Activated naive CD4-positive, alpha-beta T cell treated with anti-CD3 and anti-CD28 coated beads for 36 hours (primary cell): Measurements from ENCODE around the gene ZNF559. TPM values are rescaled to one million over a fixed set of nuclear protein-coding genes. Genes with fewer than 3 reads are reported as not detected.
"Not testable (repeated sequence)": the region's sequence is repeated elsewhere in the genome, so short reads cannot be mapped to it uniquely, and the experiment has no call there.

Experiments used
- CTCF ChIA-PET: fragments of 350-600 bp; sonication (Branson Sonifier 250); formaldehyde crosslinking; loops from one replicate; lab custom pipeline; 2021; ENCODE audit warnings: antibody characterized with exemption; lab: Charles Lee
- DNase-seq: peaks from one replicate; pipeline ENCODE4 v3.0.0-alpha.2; 2020
- H3K27ac Mint-ChIP-seq: one replicate; pipeline ENCODE4 v1.8.0; 2021; ENCODE audit warnings: mild to moderate bottlenecking, mixed read lengths
- H3K27me3 Mint-ChIP-seq: one replicate; pipeline ENCODE4 v1.8.0; 2021; ENCODE audit warnings: low read depth, mixed read lengths
- H3K36me3 Mint-ChIP-seq: one replicate; pipeline ENCODE4 v1.8.0; 2021; ENCODE audit warnings: low read depth, mixed read lengths
- H3K4me1 Mint-ChIP-seq: one replicate; pipeline ENCODE4 v1.8.0; 2021; ENCODE audit warnings: low read depth, mixed read lengths
- H3K4me3 Mint-ChIP-seq: one replicate; pipeline ENCODE4 v1.8.0; 2021; ENCODE audit warnings: mild to moderate bottlenecking, moderate library complexity, mixed read lengths
- H3K9me3 Mint-ChIP-seq: one replicate; pipeline ENCODE4 v1.8.0; 2021; ENCODE audit warnings: mixed read lengths
- intact Hi-C: fragments of 100-400 bp; cut with micrococcal nuclease; formaldehyde crosslinking; loops from one replicate; pipeline ENCODE4 v1.15.1; 2023
- total RNA-seq, 2 experiments: library from RNA; stranded (reverse); gene quantifications; one replicate each; pipeline ENCODE4 v1.2.3, GENCODE V29; 2021

ZNF559 gene
- total RNA-seq = 10 to 100 TPM; 10.3 to 11.2 TPM

DNA sequence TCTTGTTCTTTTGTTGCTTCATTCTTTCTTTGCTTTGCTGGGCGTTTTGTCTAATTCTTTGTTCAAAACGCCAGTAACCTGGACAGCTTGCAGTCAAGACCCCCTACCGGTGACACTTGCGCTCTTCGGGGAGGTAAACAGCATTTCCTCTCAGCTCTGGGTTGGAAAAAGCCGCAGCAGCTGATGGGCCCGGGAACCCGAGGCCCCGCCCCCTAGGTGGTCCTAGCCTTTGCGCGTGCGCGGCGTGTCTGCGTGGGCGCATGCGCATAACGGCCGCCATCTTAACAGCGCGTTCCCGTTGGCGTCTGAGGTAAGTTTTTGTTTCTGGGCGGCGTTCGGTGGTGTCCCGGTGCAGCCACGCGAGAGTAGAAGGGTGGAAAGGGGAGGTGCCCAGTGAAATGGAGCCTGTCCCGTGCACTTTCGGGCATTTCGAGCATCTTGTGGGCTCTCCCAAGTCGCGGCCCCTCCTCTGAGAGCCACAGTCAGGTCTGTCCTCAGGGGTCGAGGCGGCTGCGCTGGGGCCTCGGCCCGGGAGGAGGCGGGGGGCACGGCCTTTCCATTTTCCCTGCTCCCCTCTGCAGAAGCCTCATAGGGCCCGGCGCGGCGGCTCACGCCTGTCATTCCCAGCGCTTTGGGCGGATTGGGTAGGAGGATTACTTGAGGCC lies at the start of gene ZNF559:
ZNF559 (plus strand) TSS at position 261 of the 665 bp plus-strand sequence. CDS start 14,371 bp downstream, outside the sequence.
- H3K27ac Mint-ChIP-seq = peak within 1 kb of the TSS; percentile 93
- intact Hi-C loops = loop anchor here (1.0 to 5.0 kb wide), 6 partner anchors 15 to 495 kb away; partner anchors contain the start of genes FBXL12, ZNF121, ZNF266 and ZNF317
- H3K4me1 Mint-ChIP-seq = peaks cover 28% of the 10 kb centered on the region
- CTCF ChIA-PET = no interaction called here
- H3K9me3 Mint-ChIP-seq = peaks cover 24% of the 10 kb centered on the region
- no peaks in the 10 kb centered on the region for H3K27me3 Mint-ChIP-seq
- H3K4me3 Mint-ChIP-seq = peak within 1 kb of the TSS; percentile 90
- peak; percentile 97 for DNase-seq
- peaks cover 38% of the 10 kb centered on the region for H3K36me3 Mint-ChIP-seq

DNA sequence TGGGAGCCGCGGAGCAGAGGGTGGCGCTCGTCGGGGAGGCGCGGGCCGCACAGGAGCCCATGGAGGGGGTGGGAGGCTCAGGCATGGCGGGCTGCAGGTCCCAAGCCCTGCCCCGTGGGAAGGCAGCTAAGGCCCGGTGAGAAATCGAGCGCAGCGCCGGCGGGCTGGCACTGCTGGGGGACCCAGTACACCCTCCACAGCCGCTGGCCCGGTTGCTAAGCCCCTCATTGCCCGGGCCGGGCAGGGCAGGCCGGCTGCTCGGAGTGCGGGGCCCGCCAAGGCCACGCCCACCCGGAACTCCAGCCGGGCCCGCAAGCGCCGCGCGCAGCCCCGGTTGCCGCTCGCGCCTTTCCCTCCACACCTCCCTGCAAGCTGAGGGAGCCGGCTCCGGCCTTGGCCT lies 40.5 kb upstream of the ZNF559 start:
- CTCF ChIA-PET, intact Hi-C loops, H3K4me3 Mint-ChIP-seq, DNase-seq, H3K4me1 Mint-ChIP-seq, H3K27ac Mint-ChIP-seq: not testable (repeated sequence)
- peaks cover 16% of the 10 kb centered on the region for H3K27me3 Mint-ChIP-seq
- H3K36me3 Mint-ChIP-seq = peaks cover 16% of the 10 kb centered on the region
- peaks cover 45% of the 10 kb centered on the region for H3K9me3 Mint-ChIP-seq

DNA sequence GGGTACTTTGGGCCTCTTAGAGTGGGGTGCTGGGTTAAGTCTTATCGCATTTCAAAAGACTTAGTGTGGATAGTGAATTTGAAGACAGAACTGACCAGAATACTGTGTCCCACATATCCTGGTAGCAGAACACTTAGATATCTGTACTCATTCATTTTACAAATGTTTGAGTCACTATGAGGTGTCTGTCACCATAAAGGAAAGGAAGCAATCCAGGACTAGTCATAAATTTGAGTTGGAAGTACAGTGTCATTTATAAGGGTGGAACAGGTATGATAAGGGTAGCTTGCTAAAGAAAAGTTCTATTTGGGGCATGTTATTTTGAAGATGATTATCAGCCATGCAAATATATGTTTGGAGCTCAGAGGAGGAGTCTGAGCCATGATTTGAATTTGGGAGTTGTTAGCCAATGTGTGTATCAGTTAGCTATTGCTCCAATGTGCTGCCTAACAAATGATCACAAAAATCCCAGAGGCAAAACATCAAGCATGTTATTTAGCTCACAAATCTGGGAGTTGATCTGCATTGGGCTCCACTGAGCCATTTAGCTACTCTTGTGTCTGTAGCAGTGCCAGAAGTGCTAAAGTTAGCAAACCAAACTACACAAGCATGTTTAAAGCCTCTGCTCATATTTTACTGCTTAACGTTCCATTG lies 34.6 kb upstream of the ZNF559 start:
- intact Hi-C loops = no loop called here
- H3K36me3 Mint-ChIP-seq = peaks cover 48% of the 10 kb centered on the region
- no peak overlapping the region for H3K27ac Mint-ChIP-seq
- CTCF ChIA-PET = no interaction called here
- H3K27me3 Mint-ChIP-seq = no peaks in the 10 kb centered on the region
- H3K9me3 Mint-ChIP-seq = peaks cover 47% of the 10 kb centered on the region
- H3K4me3 Mint-ChIP-seq = no peak overlapping the region
- no peaks in the 10 kb centered on the region for H3K4me1 Mint-ChIP-seq
- DNase-seq = no peak

DNA sequence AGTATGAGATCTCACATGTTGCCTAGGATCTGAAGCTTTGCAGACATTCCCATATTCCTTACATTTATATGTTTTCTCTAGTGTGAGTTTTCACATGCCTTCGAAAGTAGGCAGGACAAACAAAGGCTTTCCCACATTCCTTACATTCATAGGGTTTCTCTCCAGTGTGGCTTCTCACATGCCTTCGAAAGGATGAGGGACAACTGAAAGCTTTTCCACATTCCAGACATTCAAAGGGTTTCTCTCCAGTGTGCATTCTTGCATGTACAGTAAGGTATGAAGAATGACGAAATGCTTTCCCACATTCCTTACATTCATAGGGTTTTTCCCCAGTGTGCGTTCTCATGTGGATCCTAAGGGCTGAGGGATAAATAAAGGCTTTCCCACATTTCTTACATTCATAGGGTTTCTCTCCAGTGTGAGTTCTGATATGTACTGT lies 28.5 kb upstream of the ZNF559 start:
- intact Hi-C loops = no loop called here
- peaks cover 62% of the 10 kb centered on the region for H3K9me3 Mint-ChIP-seq
- H3K36me3 Mint-ChIP-seq = peaks cover 82% of the 10 kb centered on the region

GRCh38 chr19:9296336-9296735 lies 27.6 kb upstream of the ZNF559 start:
- CTCF ChIA-PET = no interaction called here
- intact Hi-C loops = no loop called here
- no peaks in the 10 kb centered on the region for H3K4me1 Mint-ChIP-seq
- H3K27ac Mint-ChIP-seq = no peak overlapping the region
- no peaks in the 10 kb centered on the region for H3K27me3 Mint-ChIP-seq
- H3K9me3 Mint-ChIP-seq = peaks cover 67% of the 10 kb centered on the region
- H3K36me3 Mint-ChIP-seq = peaks cover 85% of the 10 kb centered on the region
- H3K4me3 Mint-ChIP-seq = no peak overlapping the region
- no peak for DNase-seq

More for the DNA sequence above, 28.5 kb upstream of the ZNF559 start:
- no peak for DNase-seq
- H3K4me3 Mint-ChIP-seq = no peak overlapping the region
- CTCF ChIA-PET = no interaction called here
- no peaks in the 10 kb centered on the region for H3K27me3 Mint-ChIP-seq
- no peaks in the 10 kb centered on the region for H3K4me1 Mint-ChIP-seq
- no peak overlapping the region for H3K27ac Mint-ChIP-seq

DNA sequence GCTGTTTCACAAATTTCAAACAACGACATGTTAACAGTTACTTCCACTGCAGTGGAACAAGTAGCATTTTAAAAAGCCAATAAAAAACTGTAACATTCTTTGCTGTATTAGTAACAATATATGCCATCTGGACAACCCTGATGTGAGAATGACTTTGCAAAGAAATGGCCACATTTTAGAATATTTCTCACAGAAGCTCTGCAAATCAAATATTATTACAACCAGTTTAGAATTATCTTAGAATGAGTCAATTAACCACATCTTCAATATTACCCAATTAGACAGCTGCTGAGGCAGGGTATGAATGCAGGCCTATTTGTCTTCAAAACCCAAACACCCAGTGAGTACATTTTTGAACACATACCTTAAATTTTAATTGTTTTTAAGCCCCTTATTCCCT lies 17.5 kb upstream of the ZNF559 start:
- no peak for DNase-seq
- peaks cover 12% of the 10 kb centered on the region for H3K4me1 Mint-ChIP-seq
- peaks cover 48% of the 10 kb centered on the region for H3K36me3 Mint-ChIP-seq
- peaks cover 2% of the 10 kb centered on the region for H3K27me3 Mint-ChIP-seq
- peaks cover 27% of the 10 kb centered on the region for H3K9me3 Mint-ChIP-seq
- intact Hi-C loops = loop anchor here (5.0 kb wide), 2 partner anchors 131 to 474 kb away; partner anchors contain the start of genes MBD3L1, ZNF266 and ZNF558
- CTCF ChIA-PET = interaction anchor here (0.9 kb wide), 1 partner anchor 99 kb away, joined by 3 read pairs; no protein-coding TSS in a partner anchor
- no peak overlapping the region for H3K4me3 Mint-ChIP-seq
- H3K27ac Mint-ChIP-seq = no peak overlapping the region

DNA sequence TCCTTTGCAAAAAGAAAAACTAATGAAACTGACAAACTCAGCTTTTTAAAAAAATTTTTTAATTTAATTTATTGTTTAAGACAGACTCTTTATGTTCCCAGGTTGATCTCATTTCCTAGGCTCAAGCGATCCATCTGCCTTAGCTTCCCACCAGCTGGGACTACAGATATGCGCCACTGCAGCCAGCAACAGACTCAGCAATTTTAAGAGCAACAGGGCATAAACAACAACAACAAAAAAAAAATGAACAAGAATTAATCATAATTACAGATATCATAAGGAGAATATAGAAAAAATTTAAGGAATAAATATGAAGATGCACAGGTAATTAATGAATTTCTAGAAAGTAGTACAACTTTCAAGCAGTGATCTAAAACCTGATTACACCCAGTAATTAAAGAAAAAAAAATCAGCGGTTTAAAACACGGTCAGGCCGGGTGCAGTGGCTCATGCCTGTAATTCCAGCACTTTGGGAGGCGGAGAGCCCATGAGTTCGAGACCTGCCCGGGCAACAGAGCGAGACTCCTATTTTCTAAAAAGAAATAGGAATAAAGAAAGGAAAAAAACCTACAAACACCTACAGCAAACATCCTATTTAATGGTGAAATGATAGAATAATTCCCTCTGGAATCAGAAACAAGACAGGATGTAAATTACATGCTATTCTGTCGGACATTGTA lies 15.7 kb upstream of the ZNF559 start:
- H3K9me3 Mint-ChIP-seq = peaks cover 20% of the 10 kb centered on the region
- H3K27me3 Mint-ChIP-seq = peaks cover 2% of the 10 kb centered on the region
- peak overlapping the region; percentile 73 for H3K27ac Mint-ChIP-seq
- peaks cover 31% of the 10 kb centered on the region for H3K36me3 Mint-ChIP-seq
- H3K4me1 Mint-ChIP-seq = peaks cover 12% of the 10 kb centered on the region
- no peak for DNase-seq
- intact Hi-C loops = loop anchor here (2.0 to 5.0 kb wide), 3 partner anchors 129 to 485 kb away; partner anchors contain the start of genes MBD3L1, ZNF266 and ZNF558
- H3K4me3 Mint-ChIP-seq = peak overlapping the region; percentile 86
- CTCF ChIA-PET = no interaction called here

- CTCF ChIA-PET = interaction anchor here (0.6 kb wide), 1 partner anchor 316 kb away, joined by 4 read pairs; no protein-coding TSS in a partner anchor
- peaks cover 23% of the 10 kb centered on the region for H3K36me3 Mint-ChIP-seq
Measured at GRCh38 chr19:9309139-9309973, 14.6 kb upstream of the ZNF559 start, which contains the start of gene ZNF699. Gene ZNF699, minus strand, starts transcription at chr19:9309838. Its CDS starts 4,719 bp downstream, at chr19:9305119.

DNA sequence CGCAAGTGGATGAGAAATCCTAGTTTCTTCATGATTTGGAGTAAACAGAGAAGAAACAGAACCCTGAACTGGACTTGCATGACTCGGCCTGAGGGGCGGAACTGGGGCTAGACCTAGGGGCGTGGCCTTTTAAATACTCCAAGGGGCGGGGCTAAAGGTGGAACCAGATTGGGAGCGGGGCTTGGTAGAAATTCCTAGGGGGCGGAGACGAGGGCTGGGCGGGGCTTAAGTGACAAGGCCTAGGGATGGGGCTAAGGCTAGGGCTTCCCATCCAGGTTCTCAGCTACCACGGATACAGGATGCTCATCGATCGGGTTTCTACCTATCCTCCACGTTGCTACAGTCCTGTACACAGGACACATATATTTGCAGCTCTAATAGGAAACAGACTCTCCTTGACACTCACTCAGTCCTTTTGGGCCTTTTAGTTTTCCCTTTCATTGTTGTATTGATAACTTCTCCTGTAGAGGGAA lies 14.0 kb upstream of the ZNF559 start:
- H3K4me1 Mint-ChIP-seq = peaks cover 12% of the 10 kb centered on the region
- CTCF ChIA-PET = interaction anchor here (0.6 to 1.3 kb wide), 2 partner anchors 275 to 316 kb away, joined by 3 to 4 read pairs; no protein-coding TSS in a partner anchor
- peak overlapping the region; percentile 97 for H3K27ac Mint-ChIP-seq
- peak overlapping the region; percentile 86 for H3K4me3 Mint-ChIP-seq
- peaks cover 20% of the 10 kb centered on the region for H3K9me3 Mint-ChIP-seq
- H3K36me3 Mint-ChIP-seq = peaks cover 16% of the 10 kb centered on the region
- peak; percentile 91 for DNase-seq
- peaks cover 2% of the 10 kb centered on the region for H3K27me3 Mint-ChIP-seq
- intact Hi-C loops = loop anchor here (1.0 to 5.0 kb wide), 6 partner anchors 14 to 483 kb away; partner anchors contain the start of genes MBD3L1, ZNF266, ZNF558 and ZNF559

More at GRCh38 chr19:9309139-9309973, 14.6 kb upstream of the ZNF559 start, which contains the start of gene ZNF699:
- Mint-ChIP-seq H3K27me3 (peaks cover 2% of the 10 kb centered on the region), H3K4me3 (peak within 1 kb of the TSS; percentile 86), H3K4me1 (peaks cover 12% of the 10 kb centered on the region), H3K9me3 (peaks cover 18% of the 10 kb centered on the region), H3K27ac (peak within 1 kb of the TSS; percentile 97)
- DNase-seq = peak; percentile 99
- intact Hi-C loops = loop anchor here (1.0 to 5.0 kb wide), 6 partner anchors 15 to 483 kb away; partner anchors contain the start of genes MBD3L1, ZNF266, ZNF558 and ZNF559

DNA sequence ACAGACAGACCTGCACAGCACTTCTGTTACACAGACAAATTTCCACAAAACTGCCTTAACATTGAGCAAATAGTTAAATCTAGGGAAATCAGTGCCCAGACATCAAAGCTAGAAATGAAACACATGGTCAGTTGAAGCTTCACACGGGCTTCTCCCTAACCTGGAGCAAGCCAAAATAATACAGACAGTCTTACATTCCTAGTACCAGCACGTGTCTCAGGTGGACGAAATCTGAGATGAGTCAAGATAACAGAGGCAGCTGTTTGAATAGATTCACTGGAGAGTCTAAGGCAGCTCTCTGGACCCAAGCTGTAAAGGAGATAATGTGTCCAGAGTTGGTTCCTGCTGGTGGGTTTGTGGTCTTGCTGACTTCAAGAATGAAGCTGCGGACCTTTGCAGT lies 10.2 kb upstream of the ZNF559 start:
- Mint-ChIP-seq H3K4me3 (no peak overlapping the region), H3K27me3 (peaks cover 2% of the 10 kb centered on the region), H3K9me3 (peaks cover 30% of the 10 kb centered on the region), H3K36me3 (peaks cover 6% of the 10 kb centered on the region), H3K27ac (no peak overlapping the region), H3K4me1 (peaks cover 2% of the 10 kb centered on the region)
- DNase-seq = no peak
- intact Hi-C loops = no loop called here
- CTCF ChIA-PET = interaction anchor here (0.6 to 1.1 kb wide), 2 partner anchors 23 to 123 kb away, joined by 3 read pairs; no protein-coding TSS in a partner anchor

DNA sequence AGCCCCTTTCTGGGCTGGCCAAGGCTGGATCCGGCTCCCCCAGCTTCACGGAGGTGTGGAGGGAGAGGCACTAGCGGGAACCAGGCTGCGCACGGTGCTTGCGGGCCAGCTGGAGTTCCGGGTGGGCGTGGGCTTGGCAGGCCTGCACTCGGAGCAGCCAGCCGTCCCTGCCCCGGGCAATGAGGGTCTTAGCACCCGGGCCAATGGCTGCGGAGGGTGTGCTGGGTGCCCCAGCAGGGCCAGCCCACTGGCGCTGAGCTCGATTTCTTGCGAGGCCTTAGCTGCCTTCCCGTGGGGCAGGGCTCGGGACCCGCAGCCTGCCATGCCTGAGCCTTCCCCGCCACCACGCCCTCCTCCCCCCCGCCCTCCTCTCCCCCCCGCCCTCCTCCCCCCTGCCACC lies 2.6 kb upstream of the ZNF559 start:
- CTCF ChIA-PET = no interaction called here
- H3K27ac Mint-ChIP-seq = no peak overlapping the region
- no peaks in the 10 kb centered on the region for H3K27me3 Mint-ChIP-seq
- H3K4me1 Mint-ChIP-seq = peaks cover 24% of the 10 kb centered on the region
- peaks cover 19% of the 10 kb centered on the region for H3K36me3 Mint-ChIP-seq
- no peak overlapping the region for H3K4me3 Mint-ChIP-seq
- intact Hi-C loops = loop anchor here (5.0 kb wide), 1 partner anchor 261 kb away; the partner anchor contains the start of gene ZNF121
- DNase-seq = no peak
- H3K9me3 Mint-ChIP-seq = peaks cover 15% of the 10 kb centered on the region
